GM06990 (cell line): Measurements from ENCODE around the gene NUTM2A.
"Not testable (repeated sequence)": the region's sequence is repeated elsewhere in the genome, so short reads cannot be mapped to it uniquely, and the experiment has no call there.

Experiments used
- DNase-seq: peaks from one replicate; pipeline ENCODE4 v3.0.0-alpha.2; 2011; ENCODE audit not compliant: insufficient read length; ENCODE audit errors: extremely low read depth
- H3K27me3 ChIP-seq: replicated peaks from 2 replicates; pipeline ENCODE4 v1.6.0; 2011; ENCODE audit warnings: low read length; ENCODE audit not compliant: control insufficient read depth, insufficient read depth
- H3K36me3 ChIP-seq: 2 replicates; pipeline ENCODE4 v1.5.1; 2011; ENCODE audit warnings: low read length; ENCODE audit not compliant: control insufficient read depth, insufficient read depth
- H3K4me3 ChIP-seq: replicated peaks from 2 replicates; pipeline ENCODE4 v1.5.1; 2011; ENCODE audit warnings: low read depth, mild to moderate bottlenecking, control low read depth, low read length

The NUTM2A gene, protein sequence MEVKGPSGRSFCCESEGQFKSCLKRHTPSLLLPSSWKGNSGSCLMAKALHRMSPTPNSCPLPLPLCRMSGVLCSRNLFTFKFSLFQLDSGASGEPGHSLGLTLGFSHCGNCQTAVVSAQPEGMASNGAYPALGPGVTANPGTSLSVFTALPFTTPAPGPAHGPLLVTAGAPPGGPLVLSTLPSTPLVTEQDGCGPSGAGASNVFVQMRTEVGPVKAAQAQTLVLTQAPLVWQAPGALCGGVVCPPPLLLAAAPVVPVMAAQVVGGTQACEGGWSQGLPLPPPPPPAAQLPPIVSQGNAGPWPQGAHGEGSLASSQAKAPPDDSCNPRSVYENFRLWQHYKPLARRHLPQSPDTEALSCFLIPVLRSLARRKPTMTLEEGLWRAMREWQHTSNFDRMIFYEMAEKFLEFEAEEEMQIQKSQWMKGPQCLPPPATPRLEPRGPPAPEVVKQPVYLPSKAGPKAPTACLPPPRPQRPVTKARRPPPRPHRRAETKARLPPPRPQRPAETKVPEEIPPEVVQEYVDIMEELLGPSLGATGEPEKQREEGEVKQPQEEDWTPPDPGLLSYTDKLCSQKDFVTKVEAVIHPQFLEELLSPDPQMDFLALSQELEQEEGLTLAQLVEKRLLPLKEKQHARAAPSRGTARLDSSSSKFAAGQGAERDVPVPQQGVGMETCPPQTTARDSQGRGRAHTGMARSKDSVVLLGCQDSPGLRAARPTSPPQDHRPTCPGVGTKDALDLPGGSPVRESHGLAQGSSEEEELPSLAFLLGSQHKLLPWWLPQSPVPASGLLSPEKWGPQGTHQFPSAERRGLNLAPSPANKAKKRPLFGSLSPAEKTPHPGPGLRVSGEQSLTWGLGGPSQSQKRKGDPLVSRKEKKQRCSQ

DNA sequence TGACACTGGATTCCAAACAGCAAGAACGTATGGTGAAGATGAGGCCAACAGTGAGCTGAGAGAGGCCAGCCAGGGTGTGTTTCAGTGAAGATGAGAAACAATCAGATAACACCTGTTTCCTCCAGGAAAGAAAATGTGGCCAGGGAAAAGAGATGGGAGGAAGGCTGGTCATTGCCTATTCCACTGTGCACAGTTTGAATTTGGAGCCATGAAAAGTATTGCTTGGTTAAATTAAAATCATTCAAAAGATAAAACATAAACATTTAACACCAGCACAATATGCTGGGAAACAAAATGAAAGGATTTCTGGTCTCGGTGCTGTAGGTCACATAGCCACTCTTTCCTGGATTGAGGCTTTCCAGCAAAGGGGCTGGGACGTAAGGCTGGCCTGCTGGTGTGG, at the start of gene NUTM2A:
Gene NUTM2A (plus strand): TSS at position 301 of the 400 bp plus-strand sequence. CDS start 383 bp downstream, outside the sequence.
- H3K36me3 ChIP-seq, DNase-seq, H3K27me3 ChIP-seq, H3K4me3 ChIP-seq: not testable (repeated sequence)

DNA sequence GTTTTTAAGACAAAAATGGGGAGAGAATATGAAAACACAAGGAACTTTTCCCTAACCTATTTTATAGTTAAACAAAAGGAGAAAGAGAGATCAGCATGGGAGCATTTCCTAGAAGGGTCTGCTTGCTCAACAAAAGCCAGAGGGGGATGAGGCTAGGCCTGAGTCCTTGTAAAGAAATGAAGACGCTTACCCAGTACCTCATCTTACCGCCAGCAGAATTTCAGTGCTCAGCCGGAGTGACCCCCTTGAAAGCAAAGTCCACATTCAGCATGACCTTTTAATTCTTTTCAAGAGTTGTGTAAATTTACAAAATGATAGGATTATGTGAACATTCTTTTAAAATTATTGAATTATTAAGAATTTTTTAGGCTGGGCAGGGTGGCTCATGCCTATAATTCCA, 47.7 kb upstream of the NUTM2A start:
- not testable (repeated sequence) for H3K4me3 ChIP-seq

DNA sequence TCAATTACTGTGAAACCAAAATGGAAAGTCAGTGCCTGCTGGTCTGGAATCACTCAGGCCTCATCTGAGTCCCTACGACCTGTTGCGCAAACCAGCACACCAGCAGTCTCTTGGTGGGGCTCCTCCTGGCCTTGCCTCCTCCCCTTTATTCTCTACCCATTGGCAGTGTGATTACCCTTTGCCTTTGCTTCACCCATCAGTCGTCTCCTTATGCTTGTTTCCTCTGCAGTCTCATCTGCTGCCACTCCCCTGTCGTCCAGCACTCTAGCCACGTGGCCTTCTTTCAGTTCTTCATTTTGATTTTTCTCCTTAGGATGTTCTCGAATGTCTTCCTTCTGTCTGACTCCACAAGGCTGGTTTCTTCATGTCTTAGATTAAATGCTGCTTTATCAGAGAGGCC, 40.8 kb upstream of the NUTM2A start:
- DNase-seq, H3K27me3 ChIP-seq, H3K4me3 ChIP-seq, H3K36me3 ChIP-seq: not testable (repeated sequence)

More for the DNA sequence above, 47.7 kb upstream of the NUTM2A start:
- not testable (repeated sequence) for H3K36me3 ChIP-seq, H3K27me3 ChIP-seq, DNase-seq

DNA sequence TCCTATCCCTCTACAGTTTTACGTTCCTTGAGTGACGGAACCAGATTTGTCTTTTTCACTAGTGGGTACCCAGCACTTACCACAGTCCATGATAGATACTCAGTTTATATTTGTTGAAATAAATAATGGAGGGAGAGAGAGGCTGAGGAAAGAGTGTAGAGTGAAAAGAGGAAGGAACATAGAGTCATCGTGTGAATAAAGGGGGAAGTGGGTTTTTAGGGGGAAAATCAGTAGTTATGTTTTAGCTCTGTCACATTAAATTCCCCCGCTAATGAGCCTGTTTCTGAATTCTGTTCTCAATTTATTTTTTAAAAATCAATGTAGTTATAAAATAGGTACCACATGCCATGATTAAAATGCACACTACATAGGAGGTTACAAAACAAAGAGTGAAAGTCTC, 39.2 kb upstream of the NUTM2A start:
- not testable (repeated sequence) for H3K36me3 ChIP-seq, DNase-seq, H3K27me3 ChIP-seq, H3K4me3 ChIP-seq

DNA sequence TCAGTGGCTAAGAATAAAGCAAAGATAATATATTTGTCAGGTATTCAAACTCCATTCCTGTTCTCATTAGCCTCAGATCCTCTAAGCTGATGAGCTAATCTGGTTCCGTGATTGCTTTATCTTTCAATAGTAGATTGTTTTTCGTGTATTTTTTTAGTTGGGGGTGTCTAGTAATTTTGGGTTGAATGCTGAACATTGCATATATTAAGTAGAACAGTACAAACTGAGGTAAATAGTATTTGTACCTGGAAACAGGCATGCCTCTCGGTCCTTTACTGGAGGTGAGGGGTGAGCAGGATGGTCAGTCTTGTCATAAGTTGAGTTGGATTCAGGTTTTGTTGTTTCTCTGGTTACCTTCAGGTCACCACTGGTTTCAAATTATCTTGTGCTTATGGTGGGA, 37.7 kb upstream of the NUTM2A start:
- DNase-seq, H3K36me3 ChIP-seq, H3K4me3 ChIP-seq, H3K27me3 ChIP-seq: not testable (repeated sequence)

DNA sequence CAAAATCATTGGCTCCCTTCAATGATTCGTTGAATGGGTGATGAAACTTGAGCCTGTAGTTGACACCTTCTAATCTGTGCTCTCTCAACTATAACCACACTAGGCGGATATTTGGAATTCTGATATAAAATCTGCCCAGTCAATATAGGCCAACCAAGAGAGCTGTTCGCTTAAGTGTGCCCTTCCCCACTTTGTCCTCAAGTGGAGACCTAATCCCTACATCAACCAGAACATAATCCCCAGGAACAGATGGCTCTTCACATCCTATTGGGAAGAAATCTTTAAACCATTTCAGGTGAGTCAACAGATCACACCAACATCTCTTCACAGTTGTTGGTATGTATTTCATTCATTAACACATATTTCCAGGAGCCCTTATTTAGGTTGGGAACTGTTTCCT, 33.4 kb upstream of the NUTM2A start:
- H3K4me3 ChIP-seq, H3K36me3 ChIP-seq, DNase-seq, H3K27me3 ChIP-seq: not testable (repeated sequence)

DNA sequence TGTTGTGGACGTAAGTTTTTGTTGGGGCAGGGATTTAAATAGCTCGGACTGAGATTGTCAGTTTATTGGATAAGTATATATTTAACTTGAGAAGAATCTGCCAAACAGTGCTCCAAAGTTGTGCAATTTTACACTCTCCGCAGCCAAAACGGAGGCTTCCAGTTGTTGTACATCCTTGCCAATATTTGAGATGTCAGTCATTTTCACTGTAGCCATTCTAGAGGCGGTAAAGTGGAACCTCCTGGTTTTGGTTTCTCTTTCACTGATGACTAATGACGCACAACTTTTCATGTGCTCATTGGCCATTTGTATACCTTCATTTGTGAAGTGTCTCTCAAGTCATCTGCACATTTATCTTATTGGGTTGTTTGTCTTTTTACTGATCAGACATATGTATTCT, 24.3 kb upstream of the NUTM2A start:
- not testable (repeated sequence) for H3K27me3 ChIP-seq, H3K4me3 ChIP-seq, H3K36me3 ChIP-seq
- peak; percentile 27 for DNase-seq

DNA sequence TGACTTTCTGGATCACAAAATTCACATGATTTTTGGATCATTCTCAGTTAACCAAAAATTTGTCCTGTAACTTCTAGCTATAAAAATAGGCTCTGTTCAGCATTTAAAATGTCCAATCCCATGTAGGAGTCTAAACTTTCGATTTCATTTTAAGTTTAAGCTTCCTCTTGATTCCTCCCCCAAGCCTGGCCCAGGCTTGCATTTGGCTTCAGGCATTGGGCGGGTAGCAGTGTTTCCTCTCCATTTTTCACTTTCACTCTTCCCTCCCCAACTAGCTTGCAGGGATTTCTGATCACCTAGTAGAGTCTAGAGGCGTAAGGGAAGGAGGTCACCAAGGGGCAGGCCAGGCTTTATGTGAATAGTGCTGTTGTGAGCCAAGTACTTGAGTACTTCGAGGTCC, 20.4 kb upstream of the NUTM2A start:
- H3K4me3 ChIP-seq, H3K27me3 ChIP-seq, DNase-seq, H3K36me3 ChIP-seq: not testable (repeated sequence)

DNA sequence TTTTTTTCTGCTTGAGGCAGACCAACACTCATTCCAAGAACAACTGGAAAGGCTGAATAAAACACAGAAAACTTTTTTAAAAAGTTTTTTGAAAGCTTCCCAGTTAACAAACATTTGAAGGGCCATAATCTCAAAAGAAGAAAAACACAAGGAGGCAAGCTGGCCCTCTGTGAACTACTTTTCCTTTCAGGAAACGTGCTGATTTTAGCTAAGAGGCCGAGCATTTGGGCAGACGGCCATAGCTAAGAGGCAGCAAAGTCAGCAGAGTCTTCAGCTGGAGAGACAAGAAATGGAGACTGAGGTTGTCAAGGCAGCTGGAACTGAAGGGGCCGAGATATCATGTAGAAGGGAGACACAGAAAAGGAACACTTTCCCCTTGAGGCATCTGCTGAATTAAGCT, 18.3 kb upstream of the NUTM2A start:
- not testable (repeated sequence) for H3K27me3 ChIP-seq, H3K4me3 ChIP-seq, H3K36me3 ChIP-seq, DNase-seq

DNA sequence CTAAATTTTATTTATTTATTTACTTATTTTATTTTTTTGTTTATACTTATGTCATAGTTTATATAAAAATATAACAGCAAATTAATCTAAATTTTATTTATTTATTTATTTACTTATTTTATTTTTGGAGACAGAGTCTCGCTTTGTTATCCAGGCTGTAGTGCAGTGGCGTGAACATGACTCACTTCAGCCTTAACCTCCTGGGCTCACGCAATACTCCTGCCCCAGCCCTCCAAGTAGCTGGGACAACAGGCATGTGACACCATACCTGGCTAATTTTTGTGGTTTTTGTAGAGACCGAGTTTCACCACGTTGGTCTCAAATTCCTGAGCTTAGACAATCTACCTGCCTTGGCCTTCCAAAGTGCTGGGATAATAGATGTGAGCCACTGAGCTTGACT, 14.9 kb upstream of the NUTM2A start:
- not testable (repeated sequence) for H3K36me3 ChIP-seq, H3K4me3 ChIP-seq, DNase-seq, H3K27me3 ChIP-seq

DNA sequence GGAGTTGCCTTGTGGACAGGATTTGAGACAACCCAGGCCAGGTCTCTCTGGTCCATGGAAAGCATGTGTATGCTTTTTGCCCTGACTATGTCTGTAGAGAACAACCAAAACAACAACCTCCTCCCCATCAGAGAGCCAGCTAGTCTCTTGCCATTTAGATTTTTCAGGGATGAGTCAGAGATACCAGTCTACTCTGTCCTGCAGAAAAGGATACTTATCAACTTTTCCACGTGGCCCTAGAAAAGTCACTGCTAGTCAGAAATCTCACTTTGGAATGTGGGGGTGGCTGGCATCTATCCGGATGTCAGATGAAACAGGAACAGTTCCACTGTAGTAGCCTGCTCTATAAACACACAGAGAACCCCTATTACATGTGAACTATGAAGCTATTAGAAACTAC, 13.4 kb upstream of the NUTM2A start:
- DNase-seq, H3K27me3 ChIP-seq, H3K4me3 ChIP-seq, H3K36me3 ChIP-seq: not testable (repeated sequence)

DNA sequence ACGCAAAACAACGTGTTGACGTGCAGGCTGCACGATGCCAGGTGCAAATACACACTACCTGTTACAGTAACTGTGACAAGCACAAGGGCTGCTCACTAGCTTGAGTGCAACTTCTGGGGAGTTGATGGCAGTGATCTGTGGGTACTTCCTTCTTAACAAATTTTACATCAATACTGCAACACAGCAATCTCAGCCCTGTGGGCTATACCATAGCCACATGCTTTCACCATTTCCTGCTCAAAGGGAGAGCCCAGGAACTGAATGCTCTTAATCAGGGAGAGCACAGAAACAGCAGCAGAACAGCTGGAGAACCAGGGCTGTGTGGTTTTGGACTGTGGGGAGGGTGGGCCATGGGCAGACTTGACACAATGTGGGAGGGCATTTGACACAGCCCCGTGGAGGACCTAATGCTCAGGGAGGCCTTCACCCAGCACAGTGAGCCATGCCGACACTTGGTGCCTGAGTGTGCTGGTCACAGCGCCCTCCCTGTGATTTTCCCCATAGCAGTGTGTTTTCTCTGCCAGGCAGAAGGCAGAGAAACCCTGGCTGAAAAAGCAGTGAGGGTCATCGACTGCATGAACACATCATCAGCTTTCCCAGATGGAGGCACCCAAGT, 12.0 kb upstream of the NUTM2A start:
- not testable (repeated sequence) for DNase-seq, H3K27me3 ChIP-seq, H3K4me3 ChIP-seq, H3K36me3 ChIP-seq

DNA sequence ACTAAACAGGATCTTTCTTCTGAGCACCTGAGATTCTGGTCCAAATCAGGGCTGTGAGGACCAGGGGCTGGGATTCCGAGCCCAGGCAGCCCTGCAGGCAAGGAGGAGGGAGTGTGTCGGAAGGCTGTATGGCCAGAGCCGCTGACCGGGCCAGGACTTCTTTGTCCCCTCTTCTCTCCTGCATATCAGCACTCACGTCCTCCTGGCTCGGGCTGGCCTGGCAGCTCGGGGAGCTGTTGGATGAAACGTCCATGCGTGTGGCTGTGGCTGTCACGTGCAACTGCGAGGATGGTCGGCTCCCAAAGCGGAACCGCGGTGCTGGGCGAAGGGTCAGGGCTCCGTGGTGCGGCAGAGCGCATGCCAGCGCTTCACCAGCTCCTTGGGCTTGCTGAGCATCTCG, 11.4 kb upstream of the NUTM2A start:
- not testable (repeated sequence) for H3K36me3 ChIP-seq, H3K27me3 ChIP-seq, H3K4me3 ChIP-seq, DNase-seq

DNA sequence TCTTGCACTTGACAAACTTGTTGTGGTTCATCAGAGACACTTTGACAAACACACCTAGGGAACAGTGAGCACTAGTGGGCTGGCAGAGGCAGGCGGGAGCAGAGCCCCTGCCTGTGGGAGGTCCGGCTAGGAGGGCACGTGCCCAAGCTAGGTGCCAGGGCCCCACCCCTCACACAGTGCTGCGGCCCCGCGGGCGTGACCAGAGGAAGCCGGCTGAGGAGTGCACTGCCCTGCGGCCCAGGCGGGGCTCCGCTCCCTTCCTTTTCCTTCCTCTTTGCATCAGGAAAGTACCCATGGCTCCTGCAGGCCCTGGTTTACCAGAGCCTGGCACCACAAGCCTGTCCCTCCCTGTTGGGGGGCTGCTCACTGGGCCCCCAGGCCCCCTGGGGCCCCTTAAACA, 9.1 kb upstream of the NUTM2A start:
- H3K4me3 ChIP-seq, H3K36me3 ChIP-seq, H3K27me3 ChIP-seq, DNase-seq: not testable (repeated sequence)
